Endothelial cell of umbilical vein (primary cell): ENCODE measurements around the gene LGR6.

Source experiments
- EZH2 ChIP-seq: IDR thresholded peaks from 2 replicates; pipeline ENCODE4 v1.6.1; 2012; ENCODE audit warnings: borderline replicate concordance, low read depth, mild to moderate bottlenecking, moderate library complexity, low read length, inconsistent platforms; ENCODE audit not compliant: severe bottlenecking
- POLR2A ChIP-seq: IDR thresholded peaks from 2 replicates; pipeline ENCODE4 v1.6.1; 2012; ENCODE audit warnings: low read depth, mild to moderate bottlenecking, control low read depth, low read length
- POLR2AphosphoS5 ChIP-seq: IDR thresholded peaks from 2 replicates; pipeline ENCODE4 v1.6.1; 2012; ENCODE audit warnings: low read depth, mild to moderate bottlenecking, control low read depth, low read length, moderate library complexity; ENCODE audit not compliant: insufficient read depth
- TF ChIP-seq, protein P1 (sequence below), 2 donors: IDR thresholded peaks; 1 replicate in 1 of 2; 2 replicates in 1 of 2; pipeline ENCODE4 v1.5.1; 2011; ENCODE audit warnings: low read length in 2 of 2, mild to moderate bottlenecking in 2 of 2, moderate library complexity in 2 of 2, control low read depth in 1 of 2, inconsistent platforms in 1 of 2, low read depth in 1 of 2; ENCODE audit not compliant: insufficient read depth in 1 of 2; ENCODE audit errors: extremely low read depth in 1 of 2

- TF ChIP-seq, protein P1, sequence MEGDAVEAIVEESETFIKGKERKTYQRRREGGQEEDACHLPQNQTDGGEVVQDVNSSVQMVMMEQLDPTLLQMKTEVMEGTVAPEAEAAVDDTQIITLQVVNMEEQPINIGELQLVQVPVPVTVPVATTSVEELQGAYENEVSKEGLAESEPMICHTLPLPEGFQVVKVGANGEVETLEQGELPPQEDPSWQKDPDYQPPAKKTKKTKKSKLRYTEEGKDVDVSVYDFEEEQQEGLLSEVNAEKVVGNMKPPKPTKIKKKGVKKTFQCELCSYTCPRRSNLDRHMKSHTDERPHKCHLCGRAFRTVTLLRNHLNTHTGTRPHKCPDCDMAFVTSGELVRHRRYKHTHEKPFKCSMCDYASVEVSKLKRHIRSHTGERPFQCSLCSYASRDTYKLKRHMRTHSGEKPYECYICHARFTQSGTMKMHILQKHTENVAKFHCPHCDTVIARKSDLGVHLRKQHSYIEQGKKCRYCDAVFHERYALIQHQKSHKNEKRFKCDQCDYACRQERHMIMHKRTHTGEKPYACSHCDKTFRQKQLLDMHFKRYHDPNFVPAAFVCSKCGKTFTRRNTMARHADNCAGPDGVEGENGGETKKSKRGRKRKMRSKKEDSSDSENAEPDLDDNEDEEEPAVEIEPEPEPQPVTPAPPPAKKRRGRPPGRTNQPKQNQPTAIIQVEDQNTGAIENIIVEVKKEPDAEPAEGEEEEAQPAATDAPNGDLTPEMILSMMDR (IDR thresholded peaks at IDR 0.05; ENCODE audit: extremely low read depth in 1 of 2, insufficient read depth in 1 of 2, low read depth in 1 of 2, low read length in 2 of 2), result no peak
- TF ChIP-seq EZH2, result no peak
- TF ChIP-seq POLR2A, result no peak
- no peak for TF ChIP-seq POLR2AphosphoS5
These were observed 36.7 kb downstream of the LGR6 start for GRCh38 chr1:202230061-202230938.
